HG03175 (cell line): ENCODE data around the gene SEPSECS.

Source experiments
- ATAC-seq: cut with Tn5 transposase; IDR thresholded peaks from one replicate; pipeline ENCODE4 v1.9.1; 2021; ENCODE audit warnings: mild to moderate bottlenecking, moderate library complexity; ENCODE audit not compliant: unreplicated experiment

Gene SEPSECS

GRCh38 chr4:25157081-25157480 lies 3.2 kb downstream of the SEPSECS start:
- no peak for ATAC-seq

GRCh38 chr4:25155947-25156346 lies 4.3 kb downstream of the SEPSECS start:
- no peak for ATAC-seq

GRCh38 chr4:25154594-25155265 lies 5.5 kb downstream of the SEPSECS start:
- ATAC-seq, result no peak

- ATAC-seq, result no peak
These were observed 14.2 kb downstream of the SEPSECS start for GRCh38 chr4:25146076-25146475.

- peak; percentile 51 for ATAC-seq
These were observed 15.3 kb downstream of the SEPSECS start for GRCh38 chr4:25144870-25145481.

GRCh38 chr4:25142468-25142867 lies 17.8 kb downstream of the SEPSECS start:
- no peak for ATAC-seq

- ATAC-seq, result no peak
These were observed 18.7 kb downstream of the SEPSECS start for GRCh38 chr4:25141592-25141991.

GRCh38 chr4:25133132-25133531 lies 27.1 kb downstream of the SEPSECS start:
- ATAC-seq, result no peak

- no peak for ATAC-seq
These were observed 28.3 kb downstream of the SEPSECS start for GRCh38 chr4:25131926-25132325.

- no peak for ATAC-seq
These were observed 28.9 kb downstream of the SEPSECS start for GRCh38 chr4:25131381-25131780.

- no peak for ATAC-seq
These were observed 30.3 kb downstream of the SEPSECS start for GRCh38 chr4:25129917-25130316.

- ATAC-seq, result no peak
These were observed 31.6 kb downstream of the SEPSECS start for GRCh38 chr4:25128671-25129070.

- peak; percentile 91 for ATAC-seq
These were observed 37.0 kb downstream of the SEPSECS start for GRCh38 chr4:25123236-25123635.

GRCh38 chr4:25120146-25120940 lies 39.9 kb downstream of the SEPSECS start:
- ATAC-seq, result no peak

- ATAC-seq, result no peak
These were observed 42.4 kb downstream of the SEPSECS start for GRCh38 chr4:25117716-25118472.

GRCh38 chr4:25117274-25117673 lies 43.0 kb downstream of the SEPSECS start:
- ATAC-seq, result no peak

- no peak for ATAC-seq
These were observed 46.0 kb downstream of the SEPSECS start for GRCh38 chr4:25113915-25114904.

- ATAC-seq, result no peak
These were observed 47.3 kb downstream of the SEPSECS start for GRCh38 chr4:25112995-25113380.

GRCh38 chr4:25112366-25112994 lies 47.8 kb downstream of the SEPSECS start:
- no peak for ATAC-seq
